Measurements from ENCODE around the gene ZNF620. TPM values are rescaled to one million over a fixed set of nuclear protein-coding genes. Genes with fewer than 3 reads are reported as not detected.

ZNF620 gene
- total RNA-seq, 1 experiment from 2014 or later, result 3.1 TPM

DNA sequence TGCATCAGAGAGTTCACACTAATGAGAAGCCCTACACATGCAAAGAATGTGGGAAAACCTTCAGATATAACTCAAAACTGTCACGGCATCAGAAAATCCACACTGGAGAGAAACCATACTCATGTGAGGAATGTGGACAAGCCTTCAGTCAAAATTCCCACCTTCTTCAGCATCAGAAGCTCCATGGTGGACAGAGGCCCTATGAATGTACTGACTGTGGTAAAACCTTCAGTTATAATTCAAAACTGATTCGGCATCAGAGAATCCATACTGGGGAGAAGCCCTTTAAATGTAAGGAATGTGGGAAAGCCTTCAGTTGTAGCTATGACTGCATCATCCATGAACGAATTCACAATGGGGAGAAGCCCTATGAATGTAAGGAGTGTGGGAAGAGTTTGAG lies 18.7 kb upstream of the ZNF620 start:
- Histone ChIP-seq H3K4me1 (ENCODE audit: low read length) (no peaks in the 10 kb centered on the region), H3K36me3 (ENCODE audit: insufficient read depth, low read length) (peaks cover 47% of the 10 kb centered on the region), H3K4me2 (ENCODE audit: low read depth, low read length, poor library complexity, severe bottlenecking) (no peak overlapping the region), H3K9me2 (replicated peaks; ENCODE audit: insufficient read depth, low read length) (no peaks in the 10 kb centered on the region), H3K27ac (ENCODE audit: low read length) (no peak overlapping the region), H3K9me3 (ENCODE audit: low read length) (peaks cover 13% of the 10 kb centered on the region; the same call in 1 of the 2 replicates), H3K9ac (ENCODE audit: low read length) (no peak overlapping the region), H3K4me3 (ENCODE audit: low read length) (no peak overlapping the region), H4K20me1 (ENCODE audit: insufficient read depth, low read depth, low read length) (no peaks in the 10 kb centered on the region), H2AFZ (ENCODE audit: low read length) (no peak overlapping the region), H3K27me3 (ENCODE audit: low read length) (no peaks in the 10 kb centered on the region), H3K79me2 (ENCODE audit: low read length) (no peaks in the 10 kb centered on the region)
- no peak for DNase-seq

DNA sequence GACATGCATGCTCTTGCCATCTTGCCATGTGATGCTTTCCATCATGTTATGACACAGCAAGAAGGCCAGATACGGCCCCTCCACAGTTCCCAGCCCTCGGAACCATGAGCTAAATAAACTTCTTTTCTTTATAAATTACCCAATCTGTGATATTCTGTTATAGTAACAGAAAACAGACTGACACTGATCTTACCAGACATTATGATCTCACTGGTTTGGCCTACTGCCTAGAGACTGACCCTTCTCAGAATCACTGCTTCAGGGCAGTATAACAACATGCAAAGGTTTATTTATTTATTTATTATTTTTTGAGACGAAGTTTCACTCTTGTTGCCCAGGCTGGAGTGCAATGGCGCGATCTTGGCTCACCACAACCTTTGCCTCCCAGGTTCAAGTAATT lies 14.9 kb upstream of the ZNF620 start:
- no peak overlapping the region for H3K4me3 ChIP-seq (ENCODE audit: low read length)

DNA sequence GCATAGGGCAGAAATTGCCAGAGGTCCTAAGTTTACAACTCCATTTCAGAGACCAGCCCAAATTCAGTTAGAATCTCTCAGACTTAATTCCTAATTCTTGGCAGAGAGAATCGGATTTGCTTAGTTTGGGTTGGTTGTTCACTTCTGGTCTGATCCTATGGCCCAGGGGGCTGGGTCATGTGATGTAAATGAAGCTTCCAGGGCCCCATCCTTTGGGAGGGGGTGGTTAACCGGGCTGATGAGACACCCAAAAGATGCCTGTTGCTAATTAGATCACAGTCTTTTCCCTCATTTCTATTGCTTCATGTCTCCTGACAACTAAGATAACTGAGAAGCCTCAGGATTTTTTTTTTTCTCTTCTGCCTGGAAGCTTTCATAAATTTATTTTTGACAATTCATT lies 11.1 kb upstream of the ZNF620 start:
- H3K9me3 ChIP-seq (ENCODE audit: low read length), result no peaks in the 10 kb centered on the region
- no peak overlapping the region for H3K4me2 ChIP-seq (ENCODE audit: low read depth, low read length, poor library complexity, severe bottlenecking)
- no peaks in the 10 kb centered on the region for H4K20me1 ChIP-seq (ENCODE audit: insufficient read depth, low read depth, low read length)
- H3K9me2 ChIP-seq (replicated peaks; ENCODE audit: insufficient read depth, low read length), result no peaks in the 10 kb centered on the region
- no peaks in the 10 kb centered on the region for H3K4me1 ChIP-seq (ENCODE audit: low read length)
- no peak overlapping the region for H3K4me3 ChIP-seq (ENCODE audit: low read length)
- H3K27ac ChIP-seq (ENCODE audit: low read length), result no peak overlapping the region
- H3K9ac ChIP-seq (ENCODE audit: low read length), result no peak overlapping the region
- no peaks in the 10 kb centered on the region for H3K36me3 ChIP-seq (ENCODE audit: insufficient read depth, low read length)
- no peak overlapping the region for H2AFZ ChIP-seq (ENCODE audit: low read length)
- DNase-seq, result no peak
- no peaks in the 10 kb centered on the region for H3K27me3 ChIP-seq (ENCODE audit: low read length)
- no peaks in the 10 kb centered on the region for H3K79me2 ChIP-seq (ENCODE audit: low read length)

More for the DNA sequence above, 14.9 kb upstream of the ZNF620 start:
- H3K9ac ChIP-seq (ENCODE audit: low read length), result no peak overlapping the region
- DNase-seq, result no peak
- peaks cover 22% of the 10 kb centered on the region for H3K36me3 ChIP-seq (ENCODE audit: insufficient read depth, low read length)
- H3K79me2 ChIP-seq (ENCODE audit: low read length), result no peaks in the 10 kb centered on the region
- H2AFZ ChIP-seq (ENCODE audit: low read length), result no peak overlapping the region
- no peaks in the 10 kb centered on the region for H4K20me1 ChIP-seq (ENCODE audit: insufficient read depth, low read depth, low read length)
- H3K9me2 ChIP-seq (replicated peaks; ENCODE audit: insufficient read depth, low read length), result no peaks in the 10 kb centered on the region
- no peak overlapping the region for H3K27ac ChIP-seq (ENCODE audit: low read length)
- no peaks in the 10 kb centered on the region for H3K27me3 ChIP-seq (ENCODE audit: low read length)
- H3K4me2 ChIP-seq (ENCODE audit: low read depth, low read length, poor library complexity, severe bottlenecking), result no peak overlapping the region
- H3K9me3 ChIP-seq (ENCODE audit: low read length), result peaks cover 11% of the 10 kb centered on the region; the same call in 1 of the 2 replicates
- no peaks in the 10 kb centered on the region for H3K4me1 ChIP-seq (ENCODE audit: low read length)

GRCh38 chr3:40497288-40497687 lies 8.6 kb upstream of the ZNF620 start:
- Histone ChIP-seq H3K9me3 (ENCODE audit: low read length) (no peaks in the 10 kb centered on the region), H3K27me3 (ENCODE audit: low read length) (no peaks in the 10 kb centered on the region), H3K9ac (ENCODE audit: low read length) (no peak overlapping the region), H3K36me3 (ENCODE audit: insufficient read depth, low read length) (no peaks in the 10 kb centered on the region), H3K4me1 (ENCODE audit: low read length) (no peaks in the 10 kb centered on the region), H3K4me3 (ENCODE audit: low read length) (no peak overlapping the region), H3K4me2 (ENCODE audit: low read depth, low read length, poor library complexity, severe bottlenecking) (no peak overlapping the region), H3K27ac (ENCODE audit: low read length) (no peak overlapping the region), H3K9me2 (replicated peaks; ENCODE audit: insufficient read depth, low read length) (no peaks in the 10 kb centered on the region), H4K20me1 (ENCODE audit: insufficient read depth, low read depth, low read length) (no peaks in the 10 kb centered on the region), H3K79me2 (ENCODE audit: low read length) (no peaks in the 10 kb centered on the region), H2AFZ (ENCODE audit: low read length) (no peak overlapping the region)
- no peak for DNase-seq

DNA sequence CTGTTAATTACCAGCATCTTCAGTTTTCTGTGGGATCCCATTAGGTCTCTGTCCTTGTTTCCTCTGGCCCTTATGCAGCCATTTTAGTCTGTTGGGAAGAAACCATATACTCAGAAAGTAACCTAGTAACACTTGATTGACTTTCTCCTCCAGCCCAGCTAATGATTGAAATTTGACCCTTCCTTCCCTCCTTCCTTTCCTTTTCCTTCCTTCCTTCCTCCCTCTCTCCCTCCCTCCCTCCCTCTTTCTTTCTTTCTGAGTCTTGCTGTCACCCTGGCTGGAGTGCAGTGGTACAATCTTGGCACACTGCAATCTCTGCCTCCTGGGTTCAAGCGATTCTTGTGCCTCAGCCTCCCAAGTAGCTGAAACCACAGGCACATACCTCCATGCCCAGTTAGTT lies 5.9 kb upstream of the ZNF620 start:
- no peak overlapping the region for H3K27ac ChIP-seq (ENCODE audit: low read length)
- H3K4me1 ChIP-seq (ENCODE audit: low read length), result no peaks in the 10 kb centered on the region
- no peaks in the 10 kb centered on the region for H3K79me2 ChIP-seq (ENCODE audit: low read length)
- H3K36me3 ChIP-seq (ENCODE audit: insufficient read depth, low read length), result no peaks in the 10 kb centered on the region
- no peaks in the 10 kb centered on the region for H3K9me2 ChIP-seq (replicated peaks; ENCODE audit: insufficient read depth, low read length)
- H3K4me3 ChIP-seq (ENCODE audit: low read length), result no peak overlapping the region
- no peak for DNase-seq
- H3K9ac ChIP-seq (ENCODE audit: low read length), result no peak overlapping the region
- H4K20me1 ChIP-seq (ENCODE audit: insufficient read depth, low read depth, low read length), result no peaks in the 10 kb centered on the region
- H3K27me3 ChIP-seq (ENCODE audit: low read length), result no peaks in the 10 kb centered on the region
- no peaks in the 10 kb centered on the region for H3K9me3 ChIP-seq (ENCODE audit: low read length)
- no peak overlapping the region for H2AFZ ChIP-seq (ENCODE audit: low read length)
- H3K4me2 ChIP-seq (ENCODE audit: low read depth, low read length, poor library complexity, severe bottlenecking), result no peak overlapping the region

DNA sequence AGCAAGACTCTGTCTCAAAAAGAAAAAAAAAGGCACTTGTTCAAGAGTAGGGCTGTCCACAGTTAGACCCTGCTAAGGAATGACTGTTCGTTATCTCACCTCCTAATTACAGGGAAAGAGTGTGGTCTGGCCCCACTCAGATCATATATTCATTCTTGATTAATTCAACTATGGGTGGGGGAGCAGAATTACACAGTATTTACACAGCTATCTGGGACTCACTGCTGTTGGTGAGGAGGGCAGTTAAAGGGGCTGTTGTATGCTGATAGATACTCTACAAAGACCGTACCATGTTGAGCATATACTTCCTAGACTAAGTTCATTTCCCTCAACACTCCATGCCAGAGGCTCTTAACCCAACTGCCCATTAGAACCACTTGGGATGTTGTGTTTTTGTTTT lies 3.8 kb upstream of the ZNF620 start:
- H3K27me3 ChIP-seq (ENCODE audit: low read length), result no peaks in the 10 kb centered on the region
- H3K27ac ChIP-seq (ENCODE audit: low read length), result no peak overlapping the region
- H3K9ac ChIP-seq (ENCODE audit: low read length), result no peak overlapping the region
- H3K9me3 ChIP-seq (ENCODE audit: low read length), result no peaks in the 10 kb centered on the region
- no peak for DNase-seq
- H3K79me2 ChIP-seq (ENCODE audit: low read length), result no peaks in the 10 kb centered on the region
- no peaks in the 10 kb centered on the region for H4K20me1 ChIP-seq (ENCODE audit: insufficient read depth, low read depth, low read length)
- H3K9me2 ChIP-seq (replicated peaks; ENCODE audit: insufficient read depth, low read length), result no peaks in the 10 kb centered on the region
- H3K36me3 ChIP-seq (ENCODE audit: insufficient read depth, low read length), result no peaks in the 10 kb centered on the region
- no peak overlapping the region for H2AFZ ChIP-seq (ENCODE audit: low read length)
- H3K4me1 ChIP-seq (ENCODE audit: low read length), result peaks cover 17% of the 10 kb centered on the region
- no peak overlapping the region for H3K4me3 ChIP-seq (ENCODE audit: low read length)
- no peak overlapping the region for H3K4me2 ChIP-seq (ENCODE audit: low read depth, low read length, poor library complexity, severe bottlenecking)

DNA sequence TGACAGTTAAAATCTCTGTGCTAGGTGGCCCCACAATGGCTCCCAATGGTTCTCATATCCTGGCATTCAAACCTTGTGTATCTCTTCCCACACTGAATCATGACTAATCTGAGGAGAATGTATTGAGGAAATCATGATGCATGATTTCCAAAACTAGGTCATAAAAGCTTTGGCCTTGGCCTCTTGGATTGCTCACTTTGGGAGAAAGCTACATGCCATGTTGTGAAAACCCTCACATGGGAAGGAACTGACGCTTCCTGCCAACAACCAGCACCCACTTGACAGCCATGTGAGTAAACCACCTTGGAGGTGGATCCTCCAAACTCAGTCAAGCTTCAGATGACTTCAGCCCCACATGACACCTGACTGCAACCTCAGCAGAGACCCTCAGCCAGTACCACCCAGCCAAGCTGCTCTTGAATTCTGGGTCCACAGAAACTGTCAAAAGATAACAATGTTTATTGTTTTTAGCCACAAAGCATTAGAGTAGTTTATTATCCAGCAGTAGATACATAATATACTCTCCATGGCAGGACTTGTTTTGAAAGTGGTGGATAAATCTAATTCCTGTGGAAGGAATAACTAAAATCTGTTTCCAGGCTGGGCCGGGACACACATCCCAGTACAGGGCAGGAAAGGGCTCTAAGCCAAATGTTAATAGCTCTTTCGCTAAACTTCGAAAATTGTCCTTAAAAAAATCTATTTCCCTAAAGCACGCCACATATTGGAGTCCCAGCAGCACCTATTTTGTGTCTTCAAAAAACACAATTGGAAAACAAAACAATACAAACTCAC lies 1.0 kb upstream of the ZNF620 start:
- Histone ChIP-seq H3K9ac (ENCODE audit: low read length) (no peak overlapping the region), H3K4me2 (ENCODE audit: low read depth, low read length, poor library complexity, severe bottlenecking) (peak overlapping the region; percentile 98), H4K20me1 (ENCODE audit: insufficient read depth, low read depth, low read length) (no peaks in the 10 kb centered on the region), H3K36me3 (ENCODE audit: insufficient read depth, low read length) (no peaks in the 10 kb centered on the region), H3K9me3 (ENCODE audit: low read length) (no peaks in the 10 kb centered on the region), H3K9me2 (replicated peaks; ENCODE audit: insufficient read depth, low read length) (no peaks in the 10 kb centered on the region), H3K4me1 (ENCODE audit: low read length) (peaks cover 17% of the 10 kb centered on the region), H2AFZ (ENCODE audit: low read length) (no peak overlapping the region), H3K79me2 (ENCODE audit: low read length) (no peaks in the 10 kb centered on the region), H3K4me3 (ENCODE audit: low read length) (no peak overlapping the region), H3K27ac (ENCODE audit: low read length) (no peak overlapping the region), H3K27me3 (ENCODE audit: low read length) (no peaks in the 10 kb centered on the region)
- DNase-seq, result no peak

DNA sequence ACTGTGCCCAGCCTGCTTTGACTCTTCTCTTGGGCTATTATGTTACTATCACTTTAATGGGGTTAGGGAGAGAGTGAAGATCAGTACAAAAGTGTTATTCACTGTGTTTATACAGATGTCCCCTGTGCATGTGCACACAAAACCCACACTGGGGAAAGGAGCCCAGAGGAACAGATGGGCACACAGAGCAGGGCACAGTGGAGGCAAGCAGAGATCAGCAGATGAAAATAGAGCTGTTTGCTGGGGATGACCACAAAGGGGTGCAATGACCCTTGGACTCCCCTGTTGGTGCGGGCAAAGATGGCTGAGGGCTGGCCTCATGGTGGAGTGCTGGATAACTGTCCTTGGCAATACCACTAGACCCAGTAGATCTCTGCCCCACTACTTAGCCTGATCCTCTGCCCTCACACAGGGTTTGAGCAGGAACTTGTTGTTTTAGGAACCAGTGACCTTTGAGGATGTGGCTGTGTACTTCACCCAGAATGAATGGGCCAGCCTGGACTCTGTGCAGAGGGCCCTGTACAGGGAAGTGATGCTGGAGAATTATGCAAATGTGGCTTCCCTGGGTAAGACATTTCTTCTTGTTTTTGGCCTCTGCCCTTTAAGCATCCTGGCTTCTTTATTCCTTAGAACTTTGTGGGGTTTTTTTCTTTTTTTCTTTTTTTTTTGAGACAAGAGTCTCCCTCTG lies 5.3 kb downstream of the ZNF620 start:
- Histone ChIP-seq H3K4me3 (ENCODE audit: low read length) (no peak overlapping the region), H3K79me2 (ENCODE audit: low read length) (no peaks in the 10 kb centered on the region), H3K4me1 (ENCODE audit: low read length) (peaks cover 8% of the 10 kb centered on the region), H3K4me2 (ENCODE audit: low read depth, low read length, poor library complexity, severe bottlenecking) (no peak overlapping the region), H4K20me1 (ENCODE audit: insufficient read depth, low read depth, low read length) (no peaks in the 10 kb centered on the region), H3K9me2 (replicated peaks; ENCODE audit: insufficient read depth, low read length) (no peaks in the 10 kb centered on the region), H3K9ac (ENCODE audit: low read length) (no peak overlapping the region), H3K36me3 (ENCODE audit: insufficient read depth, low read length) (no peaks in the 10 kb centered on the region; the same call in 1 of the 2 replicates), H3K9me3 (ENCODE audit: low read length) (no peaks in the 10 kb centered on the region), H3K27ac (ENCODE audit: low read length) (no peak overlapping the region), H2AFZ (ENCODE audit: low read length) (no peak overlapping the region), H3K27me3 (ENCODE audit: low read length) (no peaks in the 10 kb centered on the region)
- DNase-seq, result no peak
